ENCODE data around the gene USP40. TPM values are rescaled to one million over a fixed set of nuclear protein-coding genes. Genes with fewer than 3 reads are reported as not detected.

Gene USP40
- total and polyA plus RNA-seq, 2 experiments from 2014 or later: 5.7 to 11.7 TPM

- H3K36me3 ChIP-seq (ENCODE audit: insufficient read depth): peaks cover 1% of the 10 kb centered on the region; the same call in 1 of the 2 replicates
- H3K4me2 ChIP-seq: no peak overlapping the region
- no peak overlapping the region for H3K4me3 ChIP-seq
- Mint-ChIP-seq H3K27ac (no peak overlapping the region), H3K4me1 (no peaks in the 10 kb centered on the region), H3K9me3 (peaks cover 9% of the 10 kb centered on the region), H3K27me3 (ENCODE audit: insufficient read depth, low read depth, poor library complexity) (peaks cover 5% of the 10 kb centered on the region), H3K4me3 (no peak overlapping the region), H3K36me3 (ENCODE audit: low read depth) (peaks cover 19% of the 10 kb centered on the region)
- no peak for DNase-seq (ENCODE audit: low spot score)
- TF ChIP-seq JUNB (IDR thresholded peaks at IDR 0.05; ENCODE audit: unreplicated experiment) (no peak), NANOG (IDR thresholded peaks at IDR 0.05; ENCODE audit: borderline replicate concordance) (no peak), ZNF114 (CRISPR knock-in tag; IDR thresholded peaks at IDR 0.05) (no peak), ZNF331 (CRISPR knock-in tag; IDR thresholded peaks at IDR 0.05; ENCODE audit: low read depth) (no peak), CTCF (conservative IDR thresholded peaks at IDR 0.05; ENCODE audit: low read depth in 2 of 2) (no peak), EZH2phosphoT487 (IDR thresholded peaks at IDR 0.05; ENCODE audit: unreplicated experiment) (no peak), ZNF462 (CRISPR knock-in tag; IDR thresholded peaks at IDR 0.05) (no peak), STAT1 (IDR thresholded peaks at IDR 0.05; ENCODE audit: unreplicated experiment) (no peak), REST (IDR thresholded peaks at IDR 0.05; ENCODE audit: unreplicated experiment) (no peak), EZH2 (IDR thresholded peaks at IDR 0.05; ENCODE audit: low read depth, unreplicated experiment) (no peak), CREB1 (CRISPR knock-in tag; IDR thresholded peaks at IDR 0.05; ENCODE audit: low read depth) (no peak), POLR2AphosphoS5 (IDR thresholded peaks at IDR 0.05; ENCODE audit: low read depth) (no peak), ETS1 (IDR thresholded peaks at IDR 0.05) (no peak)
- H3K9me2 ChIP-seq (ENCODE audit: insufficient read depth): no peaks in the 10 kb centered on the region
- H3K27me3 ChIP-seq (ENCODE audit: insufficient read depth): no peaks in the 10 kb centered on the region
- H3K79me2 ChIP-seq (replicated peaks; ENCODE audit: insufficient read depth): no peaks in the 10 kb centered on the region
- no peak overlapping the region for H2AFZ ChIP-seq
- no peak overlapping the region for H3K27ac ChIP-seq (ENCODE audit: low read depth)
- ATAC-seq: no peak
- no peaks in the 10 kb centered on the region for H4K20me1 ChIP-seq (replicated peaks; ENCODE audit: insufficient read depth)
- no peaks in the 10 kb centered on the region for H3K4me1 ChIP-seq (ENCODE audit: insufficient read depth)
- no peaks in the 10 kb centered on the region for H3F3A ChIP-seq (replicated peaks; ENCODE audit: low read depth)
These were observed 88.8 kb downstream of the USP40 start for GRCh38 chr2:233477548-233478433.

Data from GM23338 (cell line).